Glomerular visceral epithelial cell (primary cell): ENCODE measurements around the gene RASA3.

Source experiments
- DNase-seq: peaks from one replicate; pipeline ENCODE4 v3.0.0-alpha.2; 2016; ENCODE audit errors: extremely low spot score

Gene RASA3

DNA sequence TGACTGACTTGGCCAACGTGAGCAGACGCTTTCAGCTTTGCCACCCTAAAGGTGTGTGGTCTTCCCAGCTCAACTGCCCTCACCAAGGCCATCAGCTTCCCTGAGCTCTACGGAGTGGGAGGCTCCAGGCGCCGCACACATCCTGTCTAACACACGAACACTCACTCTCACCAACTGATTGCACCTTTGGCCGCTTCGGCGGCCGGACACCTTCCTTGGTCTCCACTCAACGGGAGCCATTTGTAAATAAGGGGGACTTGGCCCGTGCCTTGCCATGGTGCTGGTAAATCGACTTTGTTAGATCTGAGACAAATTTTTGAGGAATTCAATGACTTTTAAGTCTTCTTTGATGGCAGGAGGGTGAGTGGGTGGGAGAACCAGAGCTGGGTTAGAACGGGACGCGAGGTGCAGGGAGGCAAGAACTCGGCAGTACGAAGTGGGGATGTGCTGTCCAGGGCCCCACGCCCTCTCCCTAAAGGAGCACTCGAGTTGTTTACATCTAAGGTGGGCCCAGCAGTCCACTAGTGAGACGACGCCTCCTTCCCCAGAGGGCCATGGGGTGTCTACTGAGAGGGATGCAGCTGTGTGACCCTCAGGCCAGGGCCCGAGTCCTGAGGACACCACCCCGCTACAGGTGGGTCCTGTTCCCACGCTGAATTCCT is 163.0 kb downstream of the RASA3 start:
- no peak for DNase-seq

DNA sequence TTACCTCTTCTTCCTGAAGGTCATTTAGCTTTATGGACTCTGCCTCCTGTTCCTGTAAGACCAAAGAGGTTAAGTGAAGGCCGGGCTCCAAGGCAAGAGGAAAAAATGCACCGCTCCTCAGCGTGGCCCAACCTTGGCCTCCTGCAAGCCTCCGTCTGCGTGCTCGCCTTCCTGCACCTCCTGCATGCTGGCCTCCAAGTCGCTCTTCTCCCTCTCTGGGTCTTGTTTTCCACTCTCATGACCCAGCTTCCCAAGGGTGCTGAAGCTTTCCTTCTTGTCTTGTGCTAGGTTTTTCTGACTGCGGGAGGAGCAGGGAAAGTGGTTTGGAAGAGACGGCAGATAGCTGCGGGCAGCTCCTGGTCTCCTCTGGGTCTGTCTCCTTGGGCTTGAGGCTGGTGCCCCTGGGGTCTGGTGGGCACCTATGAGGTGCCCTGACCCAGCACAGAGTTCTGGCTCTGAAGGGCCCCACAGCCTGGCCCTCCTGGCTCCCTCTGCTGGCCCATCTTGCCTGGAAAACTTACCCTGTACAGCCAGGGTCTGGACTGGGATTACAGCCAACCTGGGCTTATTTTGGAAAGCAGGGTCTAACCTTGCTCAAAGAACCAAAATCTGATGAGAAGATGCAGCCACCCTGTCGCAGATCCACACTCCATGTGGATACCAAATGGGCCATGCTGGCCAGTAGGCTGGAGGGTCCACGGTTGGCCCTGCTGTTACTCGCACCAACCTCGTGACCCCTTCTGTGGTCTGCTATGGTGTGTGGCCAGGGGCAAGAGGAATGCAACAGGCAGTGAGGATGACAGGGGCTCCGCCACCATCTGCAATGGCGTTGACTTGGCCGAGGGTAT is 163.7 kb downstream of the RASA3 start:
- no peak for DNase-seq

DNA sequence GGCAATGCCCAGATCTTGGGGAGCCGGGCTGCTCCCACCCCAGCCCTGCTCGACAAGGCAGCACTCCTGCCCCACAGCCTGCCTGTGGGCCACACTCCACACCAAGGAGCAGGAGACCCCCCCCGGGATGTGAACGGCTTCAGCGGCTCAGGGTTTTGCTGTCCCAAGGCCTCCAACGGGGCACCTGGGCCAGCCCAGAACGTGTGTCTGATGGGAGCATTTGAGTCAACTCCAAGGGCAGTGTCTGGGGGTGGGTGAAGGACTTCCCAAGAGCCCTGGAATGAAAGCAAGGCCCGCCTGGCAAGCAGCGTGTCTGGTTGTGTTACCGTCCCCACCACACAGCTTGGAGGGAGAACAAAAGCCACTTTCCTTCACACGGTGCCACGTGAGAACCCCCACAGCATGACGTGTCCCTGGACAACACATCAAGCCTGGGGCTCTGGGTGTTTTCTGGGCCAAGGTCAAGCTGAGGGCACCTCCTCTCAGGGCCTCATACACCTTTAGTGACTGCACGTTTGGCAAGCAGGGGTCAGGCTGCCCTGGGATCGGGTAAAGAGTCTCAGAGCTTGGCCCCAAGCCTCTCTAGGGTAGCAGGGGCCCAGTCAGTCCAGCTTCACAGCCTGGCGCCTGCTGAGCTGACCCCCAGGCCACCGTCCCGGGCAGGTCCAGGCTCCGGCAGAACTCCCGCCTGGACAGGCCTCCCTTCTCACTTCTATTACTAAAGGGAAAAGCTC is 164.5 kb downstream of the RASA3 start:
- no peak for DNase-seq

DNA sequence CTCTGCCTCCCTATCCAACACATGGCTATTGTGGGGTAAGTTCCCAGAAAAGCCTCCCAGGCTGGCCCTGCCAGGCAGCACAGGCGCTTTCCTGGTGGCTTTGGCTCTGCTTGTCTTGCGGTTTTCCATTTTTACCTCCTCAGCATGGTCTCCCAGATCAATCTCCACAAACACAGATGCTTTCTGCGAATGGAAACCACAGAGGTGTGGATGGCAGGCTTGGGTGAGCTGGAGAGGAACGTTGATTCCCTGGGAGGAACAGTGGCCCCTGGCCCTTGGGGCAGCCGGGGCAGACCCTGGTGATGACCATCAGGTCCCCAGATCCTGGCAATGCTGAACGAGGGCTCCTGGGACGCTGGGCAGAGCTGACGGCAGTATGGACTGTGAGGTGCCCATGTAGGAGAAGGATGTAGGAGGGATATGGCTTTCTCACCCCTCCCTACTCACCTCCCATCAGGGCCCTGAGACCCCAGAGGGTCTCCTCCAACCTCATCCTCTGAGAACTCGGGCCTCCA is 165.2 kb downstream of the RASA3 start:
- no peak for DNase-seq

DNA sequence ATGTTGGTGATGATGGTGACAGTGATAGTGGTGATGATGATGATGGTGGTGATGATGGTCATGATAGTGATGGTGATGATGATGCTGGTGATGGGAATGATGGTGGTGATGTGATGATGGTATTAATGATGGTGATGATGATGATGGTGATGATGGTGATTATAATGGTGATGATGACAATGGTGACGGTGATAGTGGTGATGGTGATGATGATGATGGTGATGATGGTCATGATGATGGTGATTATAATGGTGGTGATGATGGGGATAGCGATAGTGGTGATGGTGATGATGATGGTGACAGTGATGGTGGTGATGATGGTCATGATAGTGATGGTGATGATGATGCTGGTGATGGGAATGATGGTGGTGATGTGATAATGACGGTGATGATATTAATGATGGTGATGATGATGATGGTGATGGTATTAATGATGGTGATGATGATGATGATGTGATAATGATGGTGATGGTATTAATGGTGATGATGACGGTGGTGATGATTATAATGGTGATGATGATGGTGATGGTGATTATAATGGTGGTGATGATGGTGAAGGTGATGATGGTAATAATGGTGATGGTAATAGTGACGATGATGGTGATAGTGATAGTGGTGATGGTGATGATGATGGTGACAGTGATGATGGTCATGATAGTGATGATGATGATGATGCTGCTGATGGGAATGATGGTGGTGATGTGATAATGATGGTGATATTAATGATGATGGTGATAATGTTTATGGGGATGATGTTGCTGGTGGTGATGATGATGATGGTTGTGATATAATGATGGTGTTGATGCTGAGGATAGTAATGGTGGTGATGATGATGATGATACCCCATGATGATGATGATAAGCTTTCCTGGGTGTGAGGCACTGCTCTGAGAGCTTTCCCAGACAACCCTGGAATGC is 166.2 kb downstream of the RASA3 start:
- DNase-seq: no peak

DNA sequence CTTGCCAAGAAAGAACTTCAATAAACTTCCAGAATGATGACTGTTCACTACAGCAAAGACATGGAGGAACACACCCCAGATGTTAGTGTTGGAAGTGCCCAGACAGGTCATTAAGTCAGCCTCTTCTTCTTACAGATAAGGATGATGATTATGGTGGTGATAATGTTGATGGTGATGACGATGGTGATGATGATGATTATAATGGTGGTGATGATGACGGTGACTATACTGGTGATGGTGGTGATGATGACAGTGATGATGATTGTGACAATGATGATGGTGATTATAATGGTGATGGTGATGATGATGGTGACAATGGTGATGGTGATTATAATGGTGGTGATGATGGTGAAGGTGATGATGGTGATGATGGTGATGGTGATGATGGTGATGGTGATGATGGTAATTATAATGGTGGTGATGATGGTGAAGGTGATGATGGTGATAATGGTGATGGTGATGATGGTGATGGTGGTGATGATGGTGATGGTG is 167.0 kb downstream of the RASA3 start:
- DNase-seq: no peak

GRCh38 chr13:113964251-113964995 is 168.0 kb downstream of the RASA3 start:
- DNase-seq: no peak

- no peak for DNase-seq
Observed at GRCh38 chr13:113963376-113963775, 169.0 kb downstream of the RASA3 start.

- no peak for DNase-seq
Observed at GRCh38 chr13:113962975-113963374, 169.4 kb downstream of the RASA3 start.

DNA sequence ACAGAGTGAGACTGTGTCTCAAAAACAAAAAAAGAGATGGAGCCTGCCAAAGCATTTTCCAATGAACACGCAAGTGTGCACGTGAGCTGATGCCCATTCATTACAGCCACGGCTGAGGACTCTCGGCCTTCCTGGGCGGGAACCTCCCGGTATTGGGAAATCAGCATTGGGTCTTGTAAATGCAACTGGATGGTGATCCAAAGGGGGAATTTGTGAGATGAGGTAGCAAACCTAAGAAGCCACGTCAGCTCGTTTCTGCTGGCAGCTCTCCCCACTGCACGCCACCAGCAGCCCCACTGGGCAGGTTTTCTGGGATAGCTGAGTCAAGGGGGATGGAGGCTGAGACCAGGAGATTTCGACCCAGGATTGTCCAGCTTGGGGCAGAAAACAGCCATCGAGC is 170.0 kb downstream of the RASA3 start:
- no peak for DNase-seq

GRCh38 chr13:113960276-113960948 is 172.0 kb downstream of the RASA3 start:
- DNase-seq: no peak

DNA sequence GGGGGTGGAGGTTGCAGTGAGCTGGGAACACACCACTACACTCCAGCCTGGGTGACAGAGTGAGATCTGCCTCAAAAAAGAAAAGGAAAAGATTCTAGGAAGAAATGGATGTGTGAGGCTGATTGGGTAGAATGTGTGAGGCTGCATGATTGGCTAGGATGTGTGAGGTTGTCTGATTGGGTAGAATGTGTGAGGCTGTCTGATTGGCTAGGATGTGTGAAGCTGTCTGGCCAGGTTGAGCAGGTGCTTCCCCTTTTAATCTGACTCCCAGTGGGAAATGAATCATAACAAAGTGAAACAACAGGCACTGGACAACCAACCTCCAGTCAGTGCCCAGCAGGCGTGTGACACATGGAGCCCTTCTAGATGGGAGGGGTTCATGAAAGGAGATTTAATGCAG is 173.2 kb downstream of the RASA3 start:
- DNase-seq: no peak

DNA sequence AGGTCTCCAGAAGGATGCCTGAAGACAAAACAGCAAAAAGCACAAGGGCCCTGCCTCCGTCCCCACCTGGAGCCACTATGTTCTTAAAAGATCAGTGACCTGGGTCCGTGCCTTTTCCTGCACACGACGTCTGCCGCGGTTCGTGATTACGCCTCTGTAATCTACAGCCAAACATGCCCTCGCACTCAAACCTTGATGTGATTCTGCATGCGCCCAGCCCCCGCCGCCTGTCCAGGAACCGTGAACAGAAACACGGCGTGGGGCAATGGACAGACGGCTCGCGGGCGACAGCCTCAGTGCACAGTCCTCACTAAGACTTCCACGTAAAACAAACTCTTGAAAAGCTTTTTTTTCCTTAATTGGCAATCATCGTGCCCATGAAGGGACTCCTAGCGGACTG is 174.1 kb downstream of the RASA3 start:
- no peak for DNase-seq

GRCh38 chr13:113956571-113956970 is 175.9 kb downstream of the RASA3 start:
- no peak for DNase-seq

- no peak for DNase-seq
Observed at GRCh38 chr13:113955691-113956090, 176.7 kb downstream of the RASA3 start.

- DNase-seq: no peak
Observed at GRCh38 chr13:113955235-113955634, 177.2 kb downstream of the RASA3 start.

DNA sequence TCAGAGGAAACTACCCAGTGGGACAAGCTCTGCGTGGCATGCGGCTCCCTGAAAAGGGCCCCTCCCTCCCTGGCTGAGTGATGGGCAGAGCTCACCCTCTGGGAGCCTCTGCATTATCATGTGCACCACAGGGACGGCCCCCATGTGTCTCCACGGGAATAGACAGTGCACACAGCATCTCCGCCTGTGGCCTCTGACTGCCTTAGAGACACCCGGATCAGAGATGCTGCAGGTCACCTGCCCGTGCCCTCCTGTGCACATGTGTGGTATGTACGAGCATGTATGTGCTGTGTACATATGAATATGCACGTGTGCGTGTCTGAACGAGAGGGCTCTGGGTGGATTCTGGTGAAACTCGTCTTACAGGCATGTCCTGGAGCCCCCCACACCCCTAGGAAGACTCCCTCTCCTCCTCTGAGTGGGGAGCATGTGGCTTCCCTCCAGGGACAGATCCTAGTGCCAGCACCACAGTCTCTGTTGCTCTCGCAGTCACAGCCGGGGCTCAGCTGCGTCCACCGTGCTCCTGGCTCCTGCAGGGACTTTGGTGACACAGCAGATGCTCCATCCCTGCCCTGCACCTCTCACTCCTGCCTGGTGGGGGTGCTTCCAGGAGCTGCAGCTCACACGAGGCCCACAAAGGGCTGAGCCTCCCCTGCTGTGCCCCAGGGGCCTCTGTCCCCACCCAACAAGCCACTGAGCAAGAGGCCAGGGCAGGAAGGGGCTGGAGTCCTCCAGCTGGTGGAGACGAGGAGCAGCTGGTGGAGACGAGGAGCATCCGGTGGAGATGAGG is 178.2 kb downstream of the RASA3 start:
- no peak for DNase-seq

GRCh38 chr13:113953561-113953960 is 178.9 kb downstream of the RASA3 start:
- DNase-seq: no peak

GRCh38 chr13:113952983-113953520 is 179.4 kb downstream of the RASA3 start:
- no peak for DNase-seq
